CD4-positive, alpha-beta T cell treated with Interleukin-1 beta for 1 hour (primary cell): ENCODE data around the gene RGS19.

ENCODE experiments used
- DNase-seq, 2 donors: peaks; one replicate each; pipeline ENCODE4 v3.0.0-alpha.2; 2020 to 2022

RGS19 gene

GRCh38 chr20:64076061-64076997 is 3.0 kb downstream of the RGS19 start:
- no peak for DNase-seq

GRCh38 chr20:64075556-64075955 is 3.8 kb downstream of the RGS19 start:
- no peak for DNase-seq

GRCh38 chr20:64074963-64075362 is 4.4 kb downstream of the RGS19 start:
- DNase-seq, result no peak

- DNase-seq, result no peak
Observed at GRCh38 chr20:64074184-64074789, 5.0 kb downstream of the RGS19 start.

- DNase-seq, result no peak
Observed at GRCh38 chr20:64073476-64074183, 5.7 kb downstream of the RGS19 start.

GRCh38 chr20:64072498-64073063 is 6.7 kb downstream of the RGS19 start:
- no peak for DNase-seq

GRCh38 chr20:64071341-64072332 is 7.7 kb downstream of the RGS19 start:
- DNase-seq, result no peak

GRCh38 chr20:64070244-64070993 is 8.9 kb downstream of the RGS19 start:
- no peak for DNase-seq

GRCh38 chr20:64069614-64070243 is 9.6 kb downstream of the RGS19 start:
- peak in 1 of 2 donors; percentile 29 for DNase-seq

- DNase-seq, result no peak
Observed at GRCh38 chr20:64069209-64069613, 10.1 kb downstream of the RGS19 start.

GRCh38 chr20:64068386-64069208 is 10.7 kb downstream of the RGS19 start:
- no peak for DNase-seq

GRCh38 chr20:64067733-64068307 is 11.5 kb downstream of the RGS19 start:
- DNase-seq, result no peak

- no peak for DNase-seq
Observed at GRCh38 chr20:64067005-64067632, 12.2 kb downstream of the RGS19 start.

- peak; percentile 74 to 75 for DNase-seq
Observed at GRCh38 chr20:64065974-64066343, 13.4 kb downstream of the RGS19 start.

GRCh38 chr20:64065062-64065973 is 14.0 kb downstream of the RGS19 start:
- no peak for DNase-seq

- no peak for DNase-seq
Observed at GRCh38 chr20:64064145-64064698, 15.1 kb downstream of the RGS19 start.

- no peak for DNase-seq
Observed at GRCh38 chr20:64063389-64064144, 15.8 kb downstream of the RGS19 start.
